GM19463 (cell line): Measurements from ENCODE around the gene GNAO1.

Experiments used
- ATAC-seq: cut with Tn5 transposase; IDR thresholded peaks from one replicate; pipeline ENCODE4 v1.9.1; 2021; ENCODE audit warnings: mild to moderate bottlenecking, moderate library complexity; ENCODE audit not compliant: unreplicated experiment

The GNAO1 gene

DNA sequence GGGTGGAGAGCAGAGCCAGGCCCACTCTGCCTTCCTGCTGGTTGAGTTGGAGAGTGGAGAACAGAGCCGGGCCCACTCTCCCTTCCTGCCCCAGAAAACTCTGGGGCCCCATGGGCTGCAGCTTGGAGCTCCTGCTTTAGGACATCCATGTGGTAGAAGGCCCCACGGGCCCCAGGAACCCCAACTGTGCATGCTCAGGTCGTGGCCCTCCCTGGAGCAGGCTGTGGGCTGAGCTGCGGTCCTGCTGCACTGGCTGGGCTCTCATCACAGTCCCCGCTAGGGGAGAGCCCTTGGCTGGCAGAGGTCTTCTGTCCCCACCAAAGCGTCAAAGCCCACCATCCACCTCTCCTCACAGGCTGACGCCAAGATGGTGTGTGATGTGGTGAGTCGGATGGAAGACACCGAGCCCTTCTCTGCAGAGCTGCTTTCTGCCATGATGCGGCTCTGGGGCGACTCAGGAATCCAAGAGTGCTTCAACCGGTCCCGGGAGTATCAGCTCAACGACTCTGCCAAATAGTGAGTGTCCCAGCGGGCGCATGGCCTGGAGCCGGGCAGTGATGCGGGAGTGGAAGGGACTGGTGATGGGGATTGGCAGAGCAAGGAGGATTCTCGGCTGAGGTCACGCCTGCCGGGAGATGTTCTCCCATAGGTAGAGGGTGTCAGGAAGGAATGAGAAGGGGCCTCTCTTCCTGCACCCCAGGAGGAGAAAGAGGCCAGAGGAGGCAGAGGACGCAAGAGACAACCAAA, 137.2 kb downstream of the GNAO1 start:
- no peak for ATAC-seq

GRCh38 chr16:56329887-56330286, 138.6 kb downstream of the GNAO1 start:
- ATAC-seq: no peak

DNA sequence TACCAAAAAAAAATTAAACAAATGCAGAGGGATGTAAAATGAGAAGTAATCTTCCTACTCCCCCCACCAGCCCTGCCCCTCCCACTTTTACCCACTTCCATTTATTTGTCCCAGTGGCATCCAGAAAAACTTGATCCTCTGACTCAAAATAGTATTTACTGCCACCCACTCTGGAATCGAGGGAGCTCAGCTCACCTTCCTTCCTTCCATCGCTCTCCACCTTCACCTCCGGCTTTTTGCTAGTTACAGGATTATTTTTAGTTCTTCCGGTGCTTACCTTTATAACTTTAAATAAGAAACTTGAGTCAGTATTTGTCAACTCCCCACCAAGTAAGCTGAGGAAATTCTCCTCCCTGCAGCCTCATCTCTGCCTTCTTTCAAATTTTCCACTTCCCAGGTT, 139.2 kb downstream of the GNAO1 start:
- no peak for ATAC-seq

DNA sequence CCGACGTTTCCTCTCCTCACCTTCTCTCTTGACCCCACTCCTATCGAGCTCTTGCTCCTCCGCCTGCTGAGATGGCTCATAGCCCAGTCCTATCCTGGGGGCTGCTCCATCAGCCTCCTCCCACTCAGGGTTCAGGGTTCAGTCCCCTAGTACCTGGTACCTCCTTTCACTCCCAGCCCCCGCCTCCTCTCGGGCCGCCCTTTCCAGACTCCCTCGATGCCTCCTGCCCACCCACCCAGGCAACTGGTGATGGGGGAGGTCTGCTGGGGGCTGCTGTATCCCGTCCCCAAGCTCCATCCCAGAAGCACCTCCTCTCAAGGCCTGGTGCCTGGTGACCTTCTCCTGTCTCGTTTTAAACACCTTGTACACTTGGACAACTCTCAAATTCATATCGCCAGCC, 140.1 kb downstream of the GNAO1 start:
- ATAC-seq: no peak

DNA sequence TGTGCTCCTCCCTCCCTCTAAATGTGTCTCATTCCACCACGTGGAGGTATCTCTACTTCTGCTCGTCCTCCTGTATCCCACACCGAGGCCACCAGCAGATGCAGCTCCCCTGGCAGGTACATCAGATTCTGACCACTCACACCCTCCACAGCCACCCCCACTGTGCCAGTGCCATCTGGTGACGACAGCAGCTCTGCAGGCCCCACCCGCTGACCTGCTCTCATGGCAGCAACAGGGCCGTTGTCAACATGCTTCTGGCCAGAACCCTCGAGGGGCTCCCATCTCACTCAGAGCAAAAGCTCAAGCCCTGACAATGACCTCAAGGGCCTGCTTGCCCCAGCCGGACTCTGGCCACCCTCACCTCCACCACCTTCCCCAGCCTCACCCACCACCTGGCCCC, 140.6 kb downstream of the GNAO1 start:
- no peak for ATAC-seq

DNA sequence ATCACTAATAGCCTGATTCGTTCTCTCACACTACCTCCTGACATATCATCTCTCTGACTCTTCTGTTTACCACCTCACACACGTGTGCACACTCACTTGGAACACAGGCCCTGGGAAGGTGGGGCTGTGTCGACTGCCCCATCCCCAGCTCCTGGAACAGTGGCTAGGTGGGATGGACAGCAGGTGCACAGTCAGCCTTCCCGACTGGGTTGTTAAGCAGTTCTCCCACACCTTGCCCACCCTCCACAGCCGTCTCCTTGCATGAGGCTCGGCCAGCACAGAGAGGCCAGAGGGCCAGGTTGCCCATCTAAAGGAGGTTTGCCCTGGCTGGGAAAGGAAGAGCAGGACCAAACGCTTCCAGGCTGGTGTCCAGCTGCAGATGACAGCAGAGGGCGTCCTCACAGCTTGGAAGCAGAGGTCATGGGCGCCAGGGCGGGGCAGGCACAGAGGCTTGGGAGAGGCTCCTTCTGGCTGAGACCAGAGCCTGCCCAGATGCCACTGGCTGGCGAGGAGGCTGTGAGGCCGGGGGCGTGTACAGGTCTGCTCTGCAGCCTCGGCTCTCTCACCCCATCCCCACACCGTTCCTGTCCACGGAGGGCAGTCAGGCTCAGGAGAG, 141.3 kb downstream of the GNAO1 start:
- no peak for ATAC-seq

DNA sequence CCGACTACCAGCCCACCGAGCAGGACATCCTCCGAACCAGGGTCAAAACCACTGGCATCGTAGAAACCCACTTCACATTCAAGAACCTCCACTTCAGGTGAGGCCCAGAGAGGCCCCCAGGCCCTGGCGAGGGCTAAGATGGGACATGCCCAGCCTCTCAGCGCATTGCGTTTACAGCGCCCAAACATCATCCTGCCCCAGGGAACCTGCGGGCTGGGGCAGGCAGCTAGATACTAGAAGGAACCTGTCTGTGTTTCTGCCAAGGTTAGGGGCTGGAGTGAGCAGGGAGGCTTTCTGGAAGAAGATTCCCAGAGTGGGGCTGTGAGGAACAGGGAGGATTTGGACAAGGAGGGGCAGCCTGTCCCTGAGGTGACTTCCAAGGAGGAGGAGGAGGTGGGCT, 143.5 kb downstream of the GNAO1 start:
- ATAC-seq: no peak

GRCh38 chr16:56336071-56336688, 144.9 kb downstream of the GNAO1 start:
- no peak for ATAC-seq

GRCh38 chr16:56336711-56337110, 145.4 kb downstream of the GNAO1 start:
- no peak for ATAC-seq

- no peak for ATAC-seq
Observed at GRCh38 chr16:56337131-56337857, 146.0 kb downstream of the GNAO1 start.

DNA sequence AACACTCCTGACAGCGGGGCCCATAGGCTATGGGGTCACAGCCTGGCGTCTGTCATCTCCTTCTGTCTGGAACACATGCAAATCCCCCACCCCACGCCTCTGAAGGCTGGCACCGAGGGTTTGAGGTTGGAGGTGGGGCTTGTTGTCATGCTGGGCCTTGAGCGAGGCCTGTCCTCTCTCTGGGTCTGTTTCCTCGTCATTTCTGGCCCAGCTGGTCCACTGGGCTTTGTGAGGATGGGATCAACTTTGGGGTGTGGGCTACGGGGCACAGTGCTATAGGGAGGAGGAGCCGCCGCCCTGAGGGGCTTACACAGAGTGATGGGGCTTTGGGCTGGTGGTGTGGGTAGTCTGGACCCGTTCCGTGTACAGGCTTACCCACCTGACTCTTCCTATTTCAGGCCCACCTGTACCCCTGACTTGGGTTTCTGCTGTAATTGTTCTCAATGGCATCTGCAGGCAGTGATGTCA, 146.6 kb downstream of the GNAO1 start:
- no peak for ATAC-seq

- ATAC-seq: no peak
Observed at GRCh38 chr16:56338566-56339318, 147.5 kb downstream of the GNAO1 start.

DNA sequence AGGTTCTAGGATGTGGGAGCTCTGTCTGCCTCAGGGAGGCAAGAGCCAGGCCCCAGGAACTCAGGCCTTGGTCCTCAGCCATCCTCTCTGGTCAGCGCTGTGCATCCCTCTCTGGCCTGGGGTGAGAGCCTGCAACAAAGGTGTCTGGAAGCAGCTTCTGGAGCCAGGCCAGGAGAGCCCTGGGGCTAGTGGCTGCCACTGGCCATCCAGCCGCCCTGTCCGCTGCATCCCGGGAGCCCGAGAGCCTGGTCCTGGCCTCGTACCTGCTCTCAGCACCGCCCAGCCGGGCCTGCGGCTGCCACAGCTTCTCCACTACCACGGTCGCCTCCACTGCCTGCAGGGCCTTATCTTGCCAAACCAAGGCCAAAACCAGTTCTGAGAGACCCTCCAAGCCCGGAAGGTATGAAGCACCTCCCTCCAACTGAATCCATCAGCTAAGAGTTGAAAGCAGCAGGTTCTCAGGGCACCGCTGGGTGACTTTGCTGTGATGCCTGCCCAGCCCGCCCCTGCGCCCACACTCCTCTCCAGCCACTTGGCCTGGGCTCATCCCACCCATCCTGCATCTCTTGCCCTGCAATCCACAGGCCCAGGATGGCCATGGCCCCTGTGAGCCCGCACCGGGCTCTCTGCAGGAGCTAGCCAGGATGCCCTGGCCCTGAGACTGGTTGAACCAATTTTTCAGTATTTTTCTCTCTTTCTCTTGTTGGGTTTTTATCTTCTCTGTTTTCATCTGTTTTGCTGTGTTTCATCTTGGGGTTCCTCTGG, 148.3 kb downstream of the GNAO1 start:
- ATAC-seq: no peak

DNA sequence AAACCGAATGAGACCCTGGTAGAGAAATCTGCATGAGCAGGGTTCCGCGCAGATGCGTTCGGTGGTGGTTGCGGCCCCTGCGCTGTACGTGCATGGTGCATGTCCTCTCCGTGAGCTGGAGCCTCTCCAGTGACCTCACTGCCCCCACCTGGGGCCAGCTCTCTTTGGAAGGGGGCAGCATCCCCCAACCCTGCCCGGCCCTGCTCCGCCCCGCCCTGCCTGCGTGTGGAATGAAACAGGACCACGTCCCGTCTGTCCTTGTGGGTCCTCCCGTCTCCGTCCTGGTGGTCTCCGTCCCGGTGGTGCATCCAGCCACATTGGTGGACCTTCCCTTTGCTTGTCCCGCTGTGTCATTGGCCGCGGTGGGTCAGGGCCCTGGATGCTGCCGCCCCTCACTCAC, 149.1 kb downstream of the GNAO1 start:
- no peak for ATAC-seq

GRCh38 chr16:56340864-56341365, 149.6 kb downstream of the GNAO1 start:
- no peak for ATAC-seq

GRCh38 chr16:56341656-56342399, 150.5 kb downstream of the GNAO1 start:
- no peak for ATAC-seq

- no peak for ATAC-seq
Observed at GRCh38 chr16:56343661-56344517, 152.6 kb downstream of the GNAO1 start.
